HG02759 (cell line): Measurements from ENCODE around the gene GPHB5.

Source experiments
- ATAC-seq: cut with Tn5 transposase; IDR thresholded peaks from one replicate; pipeline ENCODE4 v1.9.1; 2021; ENCODE audit warnings: mild to moderate bottlenecking, moderate library complexity; ENCODE audit not compliant: unreplicated experiment

Gene GPHB5

DNA sequence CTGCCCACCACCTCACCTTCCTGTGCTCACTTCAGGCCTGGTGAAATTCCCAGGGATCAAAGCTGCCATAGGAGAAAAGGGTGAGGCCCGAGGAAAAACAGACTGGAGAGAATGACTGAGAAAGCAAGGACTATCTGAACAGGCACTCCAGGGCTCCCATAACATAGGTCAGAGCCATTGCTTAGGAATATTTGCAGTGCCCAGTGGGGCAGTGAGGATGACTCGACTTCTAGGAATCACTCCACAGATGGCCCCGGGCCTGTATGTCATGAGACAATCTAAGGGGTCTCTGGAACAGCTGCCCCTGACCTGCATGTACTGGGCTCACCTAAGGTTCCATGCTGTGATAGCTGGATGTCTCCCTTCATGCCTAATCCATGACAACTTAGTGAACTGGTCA is 51.6 kb downstream of the GPHB5 start:
- ATAC-seq = no peak

DNA sequence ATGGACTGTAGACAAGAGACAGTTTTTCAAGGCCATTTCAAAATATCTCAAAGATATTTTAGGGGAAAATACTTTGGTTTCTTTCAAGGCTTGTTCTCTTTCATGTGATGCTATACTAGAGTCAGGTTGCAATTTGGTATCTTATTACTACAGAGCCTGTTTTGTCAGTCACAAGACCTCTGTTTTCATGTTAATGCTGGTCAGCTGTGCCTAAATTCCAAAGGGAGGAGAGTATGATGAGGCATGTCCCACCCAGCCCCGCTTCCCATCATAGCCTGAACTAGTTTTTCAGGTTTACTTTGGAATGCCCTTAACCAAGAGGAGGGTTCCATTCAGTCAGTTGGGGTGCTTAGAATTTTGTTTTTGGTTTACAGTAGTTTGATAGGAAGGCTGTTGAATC is 52.6 kb downstream of the GPHB5 start:
- ATAC-seq = no peak
